ENCODE data around the gene PAX8. TPM values are rescaled to one million over a fixed set of nuclear protein-coding genes. Genes with fewer than 3 reads are reported as not detected.

PAX8 gene
- total and polyA plus RNA-seq, 10 of the 15 experiments (the other 5 are each of a cell fraction or from before 2014, with no cell fraction given), result 0.16 to 2.5 (median 0.97) TPM

GRCh38 chr2:113200736-113201490 lies 77.8 kb downstream of the PAX8 start:
- in situ Hi-C loops (cut with MboI) (no loop called here), intact Hi-C loops (cut with micrococcal nuclease; ENCODE audit: unreplicated experiment) (no loop called here)
- no peak overlapping the region for H3K27ac ChIP-seq (ENCODE audit: control insufficient read depth, insufficient read depth)
- TF ChIP-seq, protein P1, sequence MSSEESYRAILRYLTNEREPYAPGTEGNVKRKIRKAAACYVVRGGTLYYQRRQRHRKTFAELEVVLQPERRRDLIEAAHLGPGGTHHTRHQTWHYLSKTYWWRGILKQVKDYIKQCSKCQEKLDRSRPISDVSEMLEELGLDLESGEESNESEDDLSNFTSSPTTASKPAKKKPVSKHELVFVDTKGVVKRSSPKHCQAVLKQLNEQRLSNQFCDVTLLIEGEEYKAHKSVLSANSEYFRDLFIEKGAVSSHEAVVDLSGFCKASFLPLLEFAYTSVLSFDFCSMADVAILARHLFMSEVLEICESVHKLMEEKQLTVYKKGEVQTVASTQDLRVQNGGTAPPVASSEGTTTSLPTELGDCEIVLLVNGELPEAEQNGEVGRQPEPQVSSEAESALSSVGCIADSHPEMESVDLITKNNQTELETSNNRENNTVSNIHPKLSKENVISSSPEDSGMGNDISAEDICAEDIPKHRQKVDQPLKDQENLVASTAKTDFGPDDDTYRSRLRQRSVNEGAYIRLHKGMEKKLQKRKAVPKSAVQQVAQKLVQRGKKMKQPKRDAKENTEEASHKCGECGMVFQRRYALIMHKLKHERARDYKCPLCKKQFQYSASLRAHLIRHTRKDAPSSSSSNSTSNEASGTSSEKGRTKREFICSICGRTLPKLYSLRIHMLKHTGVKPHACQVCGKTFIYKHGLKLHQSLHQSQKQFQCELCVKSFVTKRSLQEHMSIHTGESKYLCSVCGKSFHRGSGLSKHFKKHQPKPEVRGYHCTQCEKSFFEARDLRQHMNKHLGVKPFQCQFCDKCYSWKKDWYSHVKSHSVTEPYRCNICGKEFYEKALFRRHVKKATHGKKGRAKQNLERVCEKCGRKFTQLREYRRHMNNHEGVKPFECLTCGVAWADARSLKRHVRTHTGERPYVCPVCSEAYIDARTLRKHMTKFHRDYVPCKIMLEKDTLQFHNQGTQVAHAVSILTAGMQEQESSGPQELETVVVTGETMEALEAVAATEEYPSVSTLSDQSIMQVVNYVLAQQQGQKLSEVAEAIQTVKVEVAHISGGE (CRISPR knock-in tag; IDR thresholded peaks at IDR 0.05), result no peak
- TF ChIP-seq ATF7 (IDR thresholded peaks at IDR 0.05; ENCODE audit: low read depth) (no peak), RELA (IDR thresholded peaks at IDR 0.05; ENCODE audit: borderline replicate concordance, partially characterized antibody) (no peak), NKRF (conservative IDR thresholded peaks at IDR 0.05) (no peak), MYB (IDR thresholded peaks at IDR 0.05; ENCODE audit: borderline replicate concordance, low read depth, low read length) (no peak), WRNIP1 (IDR thresholded peaks at IDR 0.05; ENCODE audit: borderline replicate concordance, low read depth, low read length) (no peak), RAD51 (IDR thresholded peaks at IDR 0.05) (no peak), POLR2AphosphoS5 (IDR thresholded peaks at IDR 0.05; ENCODE audit: low read length) (no peak)
- H3K27me3 ChIP-seq (replicated peaks in 1 of 2; ENCODE audit: control insufficient read depth in 2 of 2, insufficient read depth in 2 of 2, low read length in 1 of 2), result no peaks in the 10 kb centered on the region
- DNase-seq (ENCODE audit: low read depth, low spot score), result no peak
- H4K20me1 ChIP-seq (ENCODE audit: control insufficient read depth, insufficient read depth), result no peaks in the 10 kb centered on the region
- POLR2A ChIA-PET, result interaction anchor here (1.5 to 1.6 kb wide), 2 partner anchors 25 to 27 kb away, joined by 3 to 4 read pairs; partner anchors contain the start of gene PSD4
- CTCF ChIA-PET, result interaction anchor here (0.8 to 12.2 kb wide), 6 partner anchors 17 to 189 kb away, joined by 3 to 106 read pairs (median 28); partner anchors contain the start of gene PSD4
- no peaks in the 10 kb centered on the region for H3K4me1 ChIP-seq (ENCODE audit: control insufficient read depth, insufficient read depth, low read length)
- H3K4me3 ChIP-seq, result no peak overlapping the region
- no peak for ATAC-seq
- H3K36me3 ChIP-seq (ENCODE audit: control insufficient read depth in 2 of 2, insufficient read depth in 2 of 2, low read length in 1 of 2), result peaks cover 39 to 40% of the 10 kb centered on the region in 2 experiments
- no TSS peak for BruUV-seq (replicated peaks)
- no peak overlapping the region for H2AFZ ChIP-seq (ENCODE audit: control insufficient read depth, low read depth, low read length)
- H3K79me2 ChIP-seq (ENCODE audit: control insufficient read depth, insufficient read depth, low read length), result no peaks in the 10 kb centered on the region
- H3K4me2 ChIP-seq (ENCODE audit: control insufficient read depth, insufficient read depth), result no peak overlapping the region
- RAD21 ChIA-PET (ENCODE audit: unreplicated experiment), result interaction anchor here (2.1 to 3.4 kb wide), 2 partner anchors 26 to 63 kb away, joined by 9 to 22 read pairs; partner anchors contain the start of gene PSD4
- SMC1A ChIA-PET (ENCODE audit: uncharacterized antibody, unreplicated experiment), result interaction anchor here (0.9 to 4.8 kb wide), 4 partner anchors 26 to 190 kb away, joined by 3 to 43 read pairs (median 10); partner anchors contain the start of gene PSD4
- no peak for FAIRE-seq
- no peak overlapping the region for H3K9ac ChIP-seq (ENCODE audit: control insufficient read depth, insufficient read depth, low read length)
- H3K9me3 ChIP-seq (replicated peaks; ENCODE audit: control insufficient read depth, insufficient read depth, low read length), result no peaks in the 10 kb centered on the region; the same call in 2 of the 3 replicates
- WGBS (ENCODE audit: insufficient coverage, insufficient replicate concordance, low lambda C conversion rate, missing lambda C conversion rate), result 99% methylated on average over 17 of the region's 17 CpGs

Data from GM12878 (cell line).